Measurements from ENCODE around the gene SMPD4.

DNA sequence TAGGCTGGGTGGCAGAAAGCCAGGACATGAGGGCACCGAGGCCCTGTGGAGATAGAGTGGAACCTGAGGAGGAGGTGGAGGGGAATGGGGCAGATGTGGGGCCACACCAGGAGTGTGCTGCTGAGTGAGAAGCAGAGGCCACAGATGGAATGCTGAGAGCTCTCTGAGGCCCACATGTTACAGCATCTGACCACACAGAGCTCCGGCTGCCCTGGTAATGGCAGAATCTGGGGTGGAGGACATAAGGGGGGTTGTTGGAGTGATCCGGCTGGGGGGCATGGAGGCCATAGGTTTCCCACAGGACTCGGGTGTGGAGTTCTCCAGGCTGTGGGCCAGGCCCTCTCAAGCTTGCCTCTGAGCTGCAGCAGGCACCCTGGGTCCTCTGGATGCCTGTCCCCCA, 4.5 kb upstream of the SMPD4 start:
- TF ChIP-seq, protein P1, sequence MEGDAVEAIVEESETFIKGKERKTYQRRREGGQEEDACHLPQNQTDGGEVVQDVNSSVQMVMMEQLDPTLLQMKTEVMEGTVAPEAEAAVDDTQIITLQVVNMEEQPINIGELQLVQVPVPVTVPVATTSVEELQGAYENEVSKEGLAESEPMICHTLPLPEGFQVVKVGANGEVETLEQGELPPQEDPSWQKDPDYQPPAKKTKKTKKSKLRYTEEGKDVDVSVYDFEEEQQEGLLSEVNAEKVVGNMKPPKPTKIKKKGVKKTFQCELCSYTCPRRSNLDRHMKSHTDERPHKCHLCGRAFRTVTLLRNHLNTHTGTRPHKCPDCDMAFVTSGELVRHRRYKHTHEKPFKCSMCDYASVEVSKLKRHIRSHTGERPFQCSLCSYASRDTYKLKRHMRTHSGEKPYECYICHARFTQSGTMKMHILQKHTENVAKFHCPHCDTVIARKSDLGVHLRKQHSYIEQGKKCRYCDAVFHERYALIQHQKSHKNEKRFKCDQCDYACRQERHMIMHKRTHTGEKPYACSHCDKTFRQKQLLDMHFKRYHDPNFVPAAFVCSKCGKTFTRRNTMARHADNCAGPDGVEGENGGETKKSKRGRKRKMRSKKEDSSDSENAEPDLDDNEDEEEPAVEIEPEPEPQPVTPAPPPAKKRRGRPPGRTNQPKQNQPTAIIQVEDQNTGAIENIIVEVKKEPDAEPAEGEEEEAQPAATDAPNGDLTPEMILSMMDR (IDR thresholded peaks at IDR 0.05), result no peak
- no peak for TF ChIP-seq POLR2AphosphoS5 (IDR thresholded peaks at IDR 0.05)

Data from breast epithelium (tissue), 3 donors.